Stimulated activated CD8-positive, alpha-beta memory T cell treated with anti-CD3 and anti-CD28 coated beads, Interleukin-7, amount 100 ng/mL, for 4 hours (primary cell): Measurements from ENCODE around the gene KANSL1L.
"Not testable (repeated sequence)": the region's sequence is repeated elsewhere in the genome, so short reads cannot be mapped to it uniquely, and the experiment has no call there.

Source experiments
- DNase-seq, 2 donors: peaks; one replicate each; pipeline ENCODE4 v3.0.0-alpha.2; 2020; ENCODE audit warnings: low read depth in 2 of 2

Gene KANSL1L

GRCh38 chr2:210179351-210179990, 8.3 kb upstream of the KANSL1L start:
- DNase-seq, result no peak

- no peak for DNase-seq
These were observed 6.6 kb upstream of the KANSL1L start for GRCh38 chr2:210177769-210178168.

- not testable (repeated sequence) for DNase-seq
These were observed 5.9 kb upstream of the KANSL1L start for GRCh38 chr2:210177115-210177514.

- DNase-seq, result no peak
These were observed 2.9 kb upstream of the KANSL1L start for GRCh38 chr2:210174086-210174485.

GRCh38 chr2:210172219-210172575, 988 bp upstream of the KANSL1L start:
- DNase-seq, result no peak

- peak; percentile 95 to 96 for DNase-seq
These were observed 534 bp downstream of the KANSL1L start for GRCh38 chr2:210170446-210171303.

- DNase-seq, result no peak
These were observed 1.1 kb downstream of the KANSL1L start for GRCh38 chr2:210170196-210170445.

GRCh38 chr2:210169516-210170195, 1.6 kb downstream of the KANSL1L start:
- DNase-seq, result no peak

- DNase-seq, result no peak
These were observed 4.0 kb downstream of the KANSL1L start for GRCh38 chr2:210167227-210167626.

GRCh38 chr2:210162466-210163124, 8.6 kb downstream of the KANSL1L start:
- no peak for DNase-seq

GRCh38 chr2:210159059-210159458, 12.2 kb downstream of the KANSL1L start:
- no peak for DNase-seq

- DNase-seq, result no peak
These were observed 13.0 kb downstream of the KANSL1L start for GRCh38 chr2:210158236-210158635.

- no peak for DNase-seq
These were observed 13.7 kb downstream of the KANSL1L start for GRCh38 chr2:210157526-210157925.

GRCh38 chr2:210147614-210148013, 23.6 kb downstream of the KANSL1L start:
- DNase-seq, result no peak

GRCh38 chr2:210132239-210132638, 39.0 kb downstream of the KANSL1L start:
- DNase-seq, result no peak

GRCh38 chr2:210128961-210129360, 42.2 kb downstream of the KANSL1L start:
- DNase-seq, result no peak

GRCh38 chr2:210113614-210114235, 57.5 kb downstream of the KANSL1L start:
- DNase-seq, result no peak

- DNase-seq, result no peak
These were observed 58.3 kb downstream of the KANSL1L start for GRCh38 chr2:210112871-210113270.

- no peak for DNase-seq
These were observed 71.3 kb downstream of the KANSL1L start for GRCh38 chr2:210099940-210100339.

GRCh38 chr2:210094787-210095186, 76.4 kb downstream of the KANSL1L start:
- no peak for DNase-seq

GRCh38 chr2:210092791-210093190, 78.4 kb downstream of the KANSL1L start:
- no peak for DNase-seq

GRCh38 chr2:210086930-210087329, 84.3 kb downstream of the KANSL1L start:
- no peak for DNase-seq
